Right lobe of liver (tissue), 6 donors: Measurements from ENCODE around the gene DHX34. TPM values are rescaled to one million over a fixed set of nuclear protein-coding genes. Genes with fewer than 3 reads are reported as not detected.
"Not testable (repeated sequence)": the region's sequence is repeated elsewhere in the genome, so short reads cannot be mapped to it uniquely, and the experiment has no call there.

Source experiments
- ATAC-seq, 4 donors: fragments of 200-7000 bp; cut with Tn5 transposase; one replicate each; pipeline ENCODE4 v1.9.1; 2020; ENCODE audit warnings: mild to moderate bottlenecking in 4 of 4, moderate library complexity in 4 of 4
- DNase-seq, 3 donors: peaks; one replicate each; pipeline ENCODE4 v3.0.0-alpha.2; 2020
- H3K27ac ChIP-seq, 3 donors: fragments of 200-600 bp; one replicate each; pipeline ENCODE4 v1.8.0; 2022
- H3K27me3 ChIP-seq, 2 donors: fragments of 200-600 bp; one replicate each; pipeline ENCODE4 v1.8.0; 2022
- H3K36me3 ChIP-seq, 4 donors: fragments of 200-600 bp; sonication (generic) in 1 of 4; one replicate each; pipeline versions ENCODE4 v1.5.1 to v1.8.0; 2017 to 2022; ENCODE audit warnings: control low read depth in 1 of 4
- H3K4me1 ChIP-seq, 4 donors: fragments of 200-600 bp; sonication (generic) in 1 of 4; one replicate each; pipeline versions ENCODE4 v1.5.1 to v1.8.0; 2017 to 2022; ENCODE audit warnings: control low read depth in 1 of 4
- H3K4me3 ChIP-seq, 3 donors: fragments of 200-600 bp; one replicate each; pipeline ENCODE4 v1.8.0; 2022
- H3K9me3 ChIP-seq, 4 donors: fragments of 200-600 bp; sonication (generic) in 1 of 4; one replicate each; pipeline versions ENCODE4 v1.5.1 to v1.8.0; 2017 to 2022; ENCODE audit warnings: control low read depth in 1 of 4
- CTCF ChIP-seq, 4 donors: fragments of 200-600 bp in 3 of 4; fragments of 450-650 bp in 1 of 4; IDR thresholded peaks; one replicate each; pipeline versions ENCODE4 v1.5.1 to v1.8.0; 2016 to 2022; ENCODE audit warnings: antibody characterized with exemption in 4 of 4, mild to moderate bottlenecking in 2 of 4
- POLR2A ChIP-seq: fragments of 450-650 bp; IDR thresholded peaks from one replicate; pipeline ENCODE4 v1.6.1; 2017; ENCODE audit warnings: antibody characterized with exemption, mild to moderate bottlenecking
- WGBS: methylation state at CpG from one replicate; pipeline ENCODE4 v1.1.6; 2018; ENCODE audit warnings: low coverage, low lambda C conversion rate; ENCODE audit not compliant: insufficient coverage; ENCODE audit errors: missing lambda C conversion rate; 5-methylcytosine and 5-hydroxymethylcytosine counted together
- intact Hi-C, 2 donors: fragments of 100-400 bp; cut with DNase I; formaldehyde crosslinking; loops; one replicate each; pipeline versions ENCODE4 v1.11.2 to v1.14.1; 2022
- total RNA-seq, 6 experiments: library from RNA; depleted of rRNA in 2 of 6; stranded (reverse); fragments of >200 nt in 2 of 6; fragmentation: NEBNext Ultra II Directional in 3 of 6; extraction: Animal tissue kit (Norgen Biotek cat#: 25700) in 3 of 6; gene quantifications; one replicate each; pipeline versions ENCODE4 v1.1.0 to v1.2.4, GENCODE V29; 2016 to 2023
- donor health status: DM: no; HTN: yes; CAD: no.
- donor health status: DM: no; HTN: no; CAD: no.
- donor health status: DM: no; HTN: no; CAD: no.
- donor health status: DM: no; HTN: yes; CAD: no.
- donor health status: DM: no; HTN: yes; CAD: no.

DHX34 gene
- total RNA-seq, 6 experiments from 2014 or later, result 5.2 to 11.9 (median 8.7) TPM

DNA sequence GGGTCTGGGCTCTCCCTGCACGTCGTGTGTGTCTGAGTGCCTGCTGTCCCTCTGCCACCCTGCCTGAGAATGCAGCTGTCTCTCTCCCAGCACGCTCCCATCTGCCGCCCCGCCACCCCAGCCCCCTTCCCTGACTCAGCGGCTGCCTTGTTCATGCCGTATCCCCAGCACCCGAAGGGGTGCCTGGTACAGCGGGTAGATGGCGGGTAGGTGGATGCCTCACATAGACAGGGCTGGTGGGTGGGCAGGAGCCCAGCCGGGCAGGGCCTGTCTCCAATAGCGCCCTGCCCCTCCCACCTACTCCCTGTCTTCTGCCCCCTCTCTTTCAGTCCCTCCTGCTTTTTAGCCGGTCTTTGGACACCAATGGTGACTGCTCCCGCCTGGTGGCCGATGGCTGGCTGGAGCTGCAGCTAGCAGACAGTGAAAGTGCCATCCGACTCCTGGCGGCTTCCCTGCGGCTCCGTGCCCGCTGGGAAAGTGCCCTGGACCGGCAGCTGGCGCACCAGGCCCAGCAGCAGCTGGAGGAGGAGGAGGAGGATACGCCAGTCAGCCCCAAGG is 30.3 kb downstream of the DHX34 start:
- H3K4me3 ChIP-seq, result no peak overlapping the region
- no peak overlapping the region for H3K27ac ChIP-seq
- DNase-seq (no peak), ATAC-seq (no peak)
- H3K4me1 ChIP-seq, result peaks cover 0 to 13% (median 3%) of the 10 kb centered on the region in 4 donors
- 100% methylated on average over 3 of the region's 23 CpGs for WGBS
- no peaks in the 10 kb centered on the region for H3K9me3 ChIP-seq
- H3K27me3 ChIP-seq, result no peaks in the 10 kb centered on the region
- peaks cover 0 to 48% (median 8%) of the 10 kb centered on the region in 4 donors for H3K36me3 ChIP-seq
- TF ChIP-seq POLR2A (no peak), CTCF (IDR thresholded peaks at IDR 0.05) (no peak)
- intact Hi-C loops, result no loop called here

DNA sequence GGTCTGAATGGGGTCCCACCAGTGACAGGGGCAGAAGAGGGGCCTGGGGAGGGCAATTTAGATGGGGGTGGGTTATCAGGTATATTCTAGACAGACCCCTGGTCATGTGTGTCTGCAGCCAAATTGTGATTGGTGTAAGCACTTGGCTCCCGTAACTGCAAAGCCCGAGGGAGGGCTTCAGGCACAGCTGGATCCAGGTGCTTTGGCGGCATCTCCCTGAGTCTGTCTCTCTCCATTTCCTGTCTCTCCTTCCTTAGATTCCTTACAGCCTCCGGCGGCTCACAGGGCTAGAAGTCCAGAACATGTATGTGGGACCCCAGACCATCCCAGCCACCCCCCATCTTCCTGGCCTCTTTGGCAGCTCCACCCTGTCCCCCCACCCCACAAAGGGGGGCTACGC is 31.4 kb downstream of the DHX34 start:
- Histone ChIP-seq H3K9me3 (no peaks in the 10 kb centered on the region), H3K4me3 (no peak overlapping the region), H3K36me3 (peaks cover 0 to 38% (median 8%) of the 10 kb centered on the region in 4 donors), H3K4me1 (peaks cover 0 to 13% (median 3%) of the 10 kb centered on the region in 4 donors), H3K27me3 (no peaks in the 10 kb centered on the region), H3K27ac (no peak overlapping the region)
- DNase-seq, result no peak
- intact Hi-C loops, result no loop called here
- TF ChIP-seq CTCF (IDR thresholded peaks at IDR 0.05), result no peak
- TF ChIP-seq POLR2A, result no peak
- WGBS, result 100% methylated on average over 1 of the region's 6 CpGs
- ATAC-seq, result no peak

GRCh38 chr19:47381121-47381520 is 32.0 kb downstream of the DHX34 start:
- 80% methylated on average over 1 of the region's 14 CpGs for WGBS
- no peak for TF ChIP-seq POLR2A
- TF ChIP-seq CTCF (IDR thresholded peaks at IDR 0.05), result no peak
- intact Hi-C loops, result no loop called here

DNA sequence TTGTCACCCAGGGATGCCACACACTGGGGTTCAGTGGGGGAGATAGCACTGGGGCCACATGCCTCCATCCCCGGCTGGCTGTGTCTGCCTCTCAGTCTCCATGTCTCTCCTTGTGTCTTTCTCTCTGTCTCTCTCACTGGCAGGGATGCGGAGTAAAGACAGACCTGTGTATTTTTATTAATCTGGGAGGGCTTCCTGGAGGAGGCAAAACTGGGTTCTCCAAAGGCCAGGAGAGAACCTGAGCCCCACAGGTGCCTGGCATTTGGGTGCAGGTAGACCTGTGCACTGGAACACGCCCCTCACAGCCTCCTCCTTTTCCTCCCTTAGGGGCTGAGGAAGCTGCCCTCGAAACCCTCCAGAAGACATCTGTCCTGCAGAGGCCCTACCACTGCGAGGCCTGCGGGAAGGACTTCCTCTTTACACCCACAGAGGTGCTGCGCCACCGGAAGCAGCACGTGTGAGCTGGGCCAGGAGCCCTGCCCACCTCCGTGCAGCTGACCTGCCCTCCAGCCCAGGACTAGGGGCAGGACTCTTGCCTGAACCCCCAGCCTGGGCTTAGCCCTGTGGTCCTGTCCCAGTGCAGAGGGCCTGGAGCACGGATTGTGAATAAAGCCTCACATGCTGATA is 32.7 kb downstream of the DHX34 start:
- peak in 3 of 4 donors; percentile 22 to 35 (median 27) for ATAC-seq
- H3K36me3 ChIP-seq, result peaks cover 0 to 26% (median 7%) of the 10 kb centered on the region in 4 donors
- H3K4me3 ChIP-seq, result no peak overlapping the region
- peak in 1 of 3 donors; percentile 75 for DNase-seq
- intact Hi-C loops, result no loop called here
- no peak overlapping the region for H3K27ac ChIP-seq
- H3K9me3 ChIP-seq, result no peaks in the 10 kb centered on the region
- no peaks in the 10 kb centered on the region for H3K27me3 ChIP-seq
- TF ChIP-seq CTCF (IDR thresholded peaks at IDR 0.05), result no peak
- TF ChIP-seq POLR2A, result no peak
- 71% methylated on average over 4 of the region's 11 CpGs for WGBS
- H3K4me1 ChIP-seq, result peaks cover 0 to 4% (median 2%) of the 10 kb centered on the region in 4 donors

More at GRCh38 chr19:47381121-47381520, 32.0 kb downstream of the DHX34 start:
- no peak for ATAC-seq
- no peak for DNase-seq
- Histone ChIP-seq H3K4me3 (no peak overlapping the region), H3K27ac (no peak overlapping the region), H3K9me3 (no peaks in the 10 kb centered on the region), H3K27me3 (no peaks in the 10 kb centered on the region), H3K4me1 (peaks cover 0 to 11% (median 3%) of the 10 kb centered on the region in 4 donors), H3K36me3 (peaks cover 0 to 32% (median 8%) of the 10 kb centered on the region in 4 donors)

DNA sequence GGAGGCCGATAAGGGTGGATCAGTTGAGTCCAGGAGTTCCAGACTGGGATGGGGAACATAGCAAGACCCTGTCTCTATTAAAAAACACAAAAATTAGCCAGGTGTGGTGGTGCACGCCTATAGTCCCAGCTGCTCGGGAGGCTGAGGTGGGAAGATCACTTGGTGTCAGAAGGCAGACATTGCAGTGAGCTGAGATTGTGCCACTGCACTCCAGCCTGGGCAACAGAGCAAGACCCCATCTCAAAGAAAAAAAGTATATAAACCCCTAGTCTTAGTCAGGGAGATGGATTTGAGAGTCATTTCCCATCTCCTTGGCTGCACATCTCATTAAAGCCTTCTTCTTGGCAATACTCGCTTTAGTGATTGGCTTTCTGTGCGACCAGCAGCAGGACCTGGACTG is 34.8 kb downstream of the DHX34 start:
- ATAC-seq, intact Hi-C loops, DNase-seq, H3K4me1 ChIP-seq, H3K4me3 ChIP-seq, H3K9me3 ChIP-seq, H3K27me3 ChIP-seq, H3K27ac ChIP-seq: not testable (repeated sequence)
- peaks cover 0 to 22% (median 7%) of the 10 kb centered on the region in 4 donors for H3K36me3 ChIP-seq
- WGBS, result 69% methylated on average over 4 of the region's 5 CpGs

DNA sequence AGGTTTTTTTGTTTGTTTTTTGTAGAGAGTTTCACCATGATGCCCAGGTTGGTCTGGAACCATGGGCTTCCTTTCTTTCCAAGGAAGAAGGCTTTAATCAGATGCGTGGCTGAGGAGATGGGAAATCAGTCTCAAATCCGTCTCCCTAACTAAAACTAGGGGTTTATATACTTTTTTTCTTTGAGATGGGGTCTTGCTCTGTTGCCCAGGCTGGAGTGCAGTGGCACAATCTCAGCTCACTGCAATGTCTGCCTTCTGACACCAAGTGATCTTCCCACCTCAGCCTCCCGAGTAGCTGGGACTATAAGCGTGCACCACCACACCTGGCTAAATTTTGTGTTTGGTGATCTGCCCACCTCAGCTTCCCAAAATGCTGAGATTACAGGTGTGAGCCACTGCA is 35.4 kb downstream of the DHX34 start:
- 88% methylated on average over 3 of the region's 4 CpGs for WGBS
- ATAC-seq, H3K27me3 ChIP-seq, H3K4me1 ChIP-seq, H3K27ac ChIP-seq, DNase-seq, intact Hi-C loops, H3K9me3 ChIP-seq, H3K4me3 ChIP-seq: not testable (repeated sequence)
- H3K36me3 ChIP-seq, result peaks cover 0 to 22% (median 7%) of the 10 kb centered on the region in 4 donors

DNA sequence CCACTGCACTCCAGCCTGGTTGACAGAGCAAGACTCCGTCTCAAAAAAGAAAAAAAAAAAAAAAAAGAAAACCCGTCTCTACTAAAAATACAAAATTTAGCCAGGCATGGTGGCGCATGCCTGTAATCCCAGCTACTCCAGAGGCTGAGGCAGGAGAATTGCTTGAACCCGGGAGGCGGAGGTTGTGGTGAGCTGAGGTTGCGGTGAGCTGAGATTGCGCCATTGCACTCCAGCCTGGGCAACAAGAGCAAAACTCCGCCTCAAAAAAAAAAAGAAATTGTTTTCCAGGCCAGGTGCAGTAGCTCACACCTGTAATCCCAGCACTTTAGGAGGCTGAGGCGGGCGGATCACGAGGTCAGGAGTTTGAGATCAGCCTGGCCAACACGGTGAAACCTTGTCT is 37.5 kb downstream of the DHX34 start:
- DNase-seq, H3K27ac ChIP-seq, intact Hi-C loops, ATAC-seq, H3K4me1 ChIP-seq, H3K9me3 ChIP-seq, H3K36me3 ChIP-seq, H3K4me3 ChIP-seq, H3K27me3 ChIP-seq: not testable (repeated sequence)
- 70% methylated on average over 11 of the region's 12 CpGs for WGBS

GRCh38 chr19:47387623-47388022 is 38.5 kb downstream of the DHX34 start:
- WGBS, result 52% methylated on average over 2 of the region's 3 CpGs
- intact Hi-C loops, result not testable (repeated sequence)

More at GRCh38 chr19:47387623-47388022, 38.5 kb downstream of the DHX34 start:
- ATAC-seq, H3K36me3 ChIP-seq, DNase-seq, H3K4me3 ChIP-seq, H3K27ac ChIP-seq, H3K9me3 ChIP-seq, H3K4me1 ChIP-seq, H3K27me3 ChIP-seq: not testable (repeated sequence)
